Measurements from ENCODE around the gene MED22.
"Not testable (repeated sequence)": the region's sequence is repeated elsewhere in the genome, so short reads cannot be mapped to it uniquely, and the experiment has no call there.

Gene MED22

DNA sequence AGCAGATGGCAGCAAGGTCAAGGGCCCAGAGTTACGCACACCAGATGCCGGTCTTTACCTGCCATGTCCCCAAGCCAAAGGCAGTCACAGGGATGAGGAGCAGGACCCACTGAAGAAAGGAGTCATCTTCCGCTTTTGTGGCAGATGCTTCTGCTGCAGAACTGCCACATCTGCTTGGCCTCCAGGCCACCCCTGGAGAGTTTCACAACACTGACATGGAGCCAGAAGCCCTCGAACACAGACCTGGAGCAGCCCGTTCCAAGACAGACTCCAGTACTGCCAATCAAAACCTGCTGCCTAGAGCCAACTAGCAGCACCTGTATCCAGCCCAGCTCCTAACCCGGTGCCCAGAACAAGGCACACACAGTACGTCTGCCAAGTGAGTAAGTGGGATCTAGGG lies 6.8 kb upstream of the MED22 start:
- no peak for DNase-seq

DNA sequence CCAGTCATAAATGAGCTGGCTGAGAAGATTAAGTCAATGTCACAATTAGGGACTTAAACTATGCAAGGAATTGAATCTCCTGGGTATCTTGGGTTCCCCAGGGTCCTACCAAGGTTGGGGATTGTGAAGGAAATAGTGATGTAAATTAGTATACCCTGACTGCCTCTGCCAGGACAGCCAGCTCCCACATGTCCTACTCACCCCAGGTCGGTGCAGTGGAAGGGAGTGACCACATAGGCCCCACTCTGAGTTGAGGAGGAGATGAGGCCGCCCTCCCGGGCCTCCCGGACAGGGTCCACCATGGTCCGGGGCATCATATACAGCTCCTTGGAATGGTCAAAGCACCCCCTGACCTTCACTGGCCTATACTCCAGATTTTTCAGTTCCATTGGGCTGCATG lies 5.6 kb upstream of the MED22 start:
- DNase-seq: no peak

DNA sequence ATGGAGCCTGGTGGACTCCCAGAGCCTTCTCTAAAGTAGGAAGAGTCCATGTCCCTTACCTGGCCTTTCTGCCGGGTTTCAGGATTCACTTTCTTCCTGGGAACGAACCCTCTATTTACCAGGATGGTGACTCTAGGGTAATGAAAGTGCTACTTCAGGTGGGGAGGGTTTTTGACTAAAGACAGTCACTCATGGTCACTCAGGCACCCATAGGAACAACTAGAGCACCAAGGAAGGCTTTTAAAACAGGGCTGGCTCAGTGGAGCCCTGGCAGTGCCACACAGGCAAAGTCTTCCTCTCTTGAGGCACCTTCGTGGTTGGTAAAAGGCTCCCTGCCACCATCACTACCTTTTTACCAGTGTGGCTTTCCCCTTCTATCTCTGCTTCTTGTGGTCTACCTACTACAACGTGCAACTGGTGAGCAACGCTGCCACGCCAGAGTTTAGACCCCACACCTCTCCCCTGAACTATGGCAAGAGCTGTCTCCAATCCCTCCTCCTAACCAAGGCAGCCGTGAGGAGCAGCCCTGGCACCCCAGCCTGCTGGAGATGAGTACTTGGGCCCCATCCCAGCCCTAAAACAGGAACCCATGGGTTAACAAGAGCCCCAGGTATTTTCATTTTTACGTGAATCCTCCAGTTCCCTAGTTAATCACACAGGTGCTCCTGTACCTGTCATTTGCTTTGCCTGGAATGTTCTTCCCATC lies 4.9 kb upstream of the MED22 start:
- DNase-seq: no peak

DNA sequence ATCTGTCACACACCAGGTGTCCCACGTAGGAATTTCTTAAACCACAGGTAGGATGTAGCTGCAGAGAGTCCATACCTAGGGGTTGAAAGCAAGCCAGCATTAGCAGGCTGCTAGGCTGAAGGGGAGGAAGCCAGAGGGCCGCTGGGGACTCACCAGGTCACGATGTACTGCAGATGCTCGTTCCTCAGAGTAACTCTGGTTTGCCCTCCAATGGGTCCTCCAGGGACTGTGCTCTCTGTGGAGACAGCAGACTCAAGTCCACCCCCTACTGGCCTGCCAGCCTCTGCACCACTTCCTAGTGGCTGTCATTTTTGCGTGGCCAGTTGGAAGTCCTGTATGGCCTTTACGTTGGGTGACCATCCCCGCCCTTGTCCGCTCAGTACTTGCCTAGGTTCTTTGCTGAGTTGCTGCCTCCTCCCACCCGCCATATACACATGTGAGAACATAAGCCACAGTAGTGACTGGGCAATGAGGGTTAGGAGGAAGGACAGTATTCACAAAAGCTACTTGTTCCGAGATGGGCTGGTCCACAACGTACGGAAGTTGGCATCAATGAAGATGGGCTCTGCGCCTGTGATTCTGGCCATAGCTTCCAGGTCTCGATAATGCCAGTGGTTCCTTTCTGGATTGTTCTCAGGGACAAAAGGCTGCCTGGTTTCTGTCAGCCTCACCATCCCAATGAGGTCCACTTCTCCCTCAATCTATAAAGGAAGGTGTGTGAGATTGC lies 4.1 kb upstream of the MED22 start:
- DNase-seq: no peak

DNA sequence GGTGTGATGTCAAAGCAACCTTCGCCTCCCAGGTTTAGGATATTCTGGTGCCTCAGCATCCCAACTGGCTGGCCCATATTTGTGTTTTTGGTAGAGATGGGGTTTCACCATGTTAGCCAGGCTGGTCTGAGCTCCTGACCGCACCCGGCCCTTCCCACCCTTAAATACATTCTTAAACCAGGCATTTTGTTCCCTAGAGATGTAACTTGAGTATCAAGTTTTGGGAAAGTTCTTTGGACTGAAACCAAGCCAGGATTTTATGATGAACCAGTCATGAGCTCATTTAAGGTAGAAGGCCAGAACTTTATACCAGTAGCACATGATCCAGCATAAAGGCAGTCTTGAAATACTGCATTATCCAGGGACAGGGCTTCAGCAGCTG lies 3.6 kb upstream of the MED22 start:
- DNase-seq: no peak

DNA sequence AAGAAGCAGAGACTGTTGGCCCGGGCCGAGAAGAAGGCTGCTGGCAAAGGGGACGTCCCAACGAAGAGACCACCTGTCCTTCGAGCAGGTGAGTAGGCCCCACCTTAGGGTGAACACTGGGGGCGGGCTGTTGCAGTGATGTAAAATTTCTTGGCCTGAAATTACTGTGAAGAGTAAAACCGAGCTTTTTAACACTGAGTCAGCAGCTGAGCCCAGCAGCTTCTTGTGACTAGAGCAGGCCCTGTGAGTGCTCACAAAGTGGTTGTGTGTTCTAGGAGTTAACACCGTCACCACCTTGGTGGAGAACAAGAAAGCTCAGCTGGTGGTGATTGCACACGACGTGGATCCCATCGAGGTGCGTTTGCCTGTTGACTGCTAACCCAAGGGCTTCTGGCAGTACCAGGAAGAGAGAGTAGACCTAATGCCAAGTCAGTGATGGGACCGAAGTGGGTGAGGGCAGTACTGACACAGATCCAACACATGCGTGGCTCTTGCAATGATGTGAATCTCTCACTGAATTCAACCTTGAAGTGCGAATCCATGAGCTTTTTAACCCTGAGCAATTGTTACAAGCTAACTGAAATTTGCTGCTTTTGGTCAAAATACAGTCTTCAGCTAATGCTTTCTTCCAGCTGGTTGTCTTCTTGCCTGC lies 2.2 kb upstream of the MED22 start:
- DNase-seq: no peak

DNA sequence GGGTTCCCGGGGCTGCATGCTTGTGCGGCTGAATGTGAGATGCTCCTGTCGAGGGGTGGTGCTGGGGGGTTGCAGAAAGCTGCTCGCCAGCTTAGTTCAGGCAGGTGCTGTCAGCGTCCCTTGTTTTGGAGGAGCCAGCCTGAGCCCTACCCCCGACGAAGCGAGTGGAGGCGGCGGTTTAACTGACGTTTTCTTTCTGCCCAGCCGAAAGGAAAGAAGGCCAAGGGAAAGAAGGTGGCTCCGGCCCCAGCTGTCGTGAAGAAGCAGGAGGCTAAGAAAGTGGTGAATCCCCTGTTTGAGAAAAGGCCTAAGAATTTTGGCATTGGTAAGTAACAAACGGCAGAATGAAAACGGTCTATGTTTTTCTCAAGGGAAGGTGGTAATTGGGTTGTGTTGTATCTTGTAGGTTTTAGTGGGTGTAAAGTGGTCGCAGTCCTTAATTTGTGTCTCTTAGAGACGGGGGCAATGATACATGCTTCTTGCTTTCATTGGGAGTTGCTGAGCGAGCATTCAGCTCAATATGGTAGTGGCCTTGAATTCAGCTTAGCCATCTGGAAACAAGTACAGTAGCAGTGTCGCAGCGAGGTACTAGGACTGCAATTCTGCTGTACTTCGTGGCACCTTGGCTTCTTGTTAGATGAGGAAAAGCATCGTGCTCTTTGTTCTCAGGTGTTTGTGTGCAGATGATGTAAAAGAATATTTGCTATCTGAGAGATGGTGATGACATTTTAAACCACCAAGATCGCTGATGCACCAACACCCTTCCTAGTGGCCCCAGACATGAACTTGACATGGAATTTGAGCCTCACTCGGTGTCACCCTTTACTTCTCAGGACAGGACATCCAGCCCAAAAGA lies 1.0 kb upstream of the MED22 start:
- DNase-seq: no peak

DNA sequence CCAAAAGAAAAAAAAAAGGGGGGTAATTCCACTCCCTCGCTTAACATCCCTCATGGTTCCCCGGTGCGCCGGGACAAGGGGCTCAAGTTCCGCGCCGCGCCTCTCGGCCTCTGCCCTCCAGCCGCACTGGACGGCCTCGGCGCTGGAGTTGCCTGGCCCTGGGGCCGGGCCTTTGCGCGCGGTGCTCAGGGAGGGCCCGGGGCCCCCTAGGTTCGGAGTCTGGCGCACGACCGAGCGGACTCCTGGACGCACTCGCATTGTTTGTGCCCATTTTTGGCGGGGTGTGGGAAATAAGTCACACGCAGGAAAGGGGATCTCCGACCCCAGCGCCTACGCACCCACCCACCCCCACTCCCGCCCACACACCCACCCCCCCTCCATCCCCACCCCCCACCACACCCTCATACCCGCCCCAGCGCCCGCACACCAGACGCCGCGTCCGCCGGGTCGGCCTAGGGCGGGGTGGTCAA lies 381 bp downstream of the MED22 start:
- no peak for DNase-seq

DNA sequence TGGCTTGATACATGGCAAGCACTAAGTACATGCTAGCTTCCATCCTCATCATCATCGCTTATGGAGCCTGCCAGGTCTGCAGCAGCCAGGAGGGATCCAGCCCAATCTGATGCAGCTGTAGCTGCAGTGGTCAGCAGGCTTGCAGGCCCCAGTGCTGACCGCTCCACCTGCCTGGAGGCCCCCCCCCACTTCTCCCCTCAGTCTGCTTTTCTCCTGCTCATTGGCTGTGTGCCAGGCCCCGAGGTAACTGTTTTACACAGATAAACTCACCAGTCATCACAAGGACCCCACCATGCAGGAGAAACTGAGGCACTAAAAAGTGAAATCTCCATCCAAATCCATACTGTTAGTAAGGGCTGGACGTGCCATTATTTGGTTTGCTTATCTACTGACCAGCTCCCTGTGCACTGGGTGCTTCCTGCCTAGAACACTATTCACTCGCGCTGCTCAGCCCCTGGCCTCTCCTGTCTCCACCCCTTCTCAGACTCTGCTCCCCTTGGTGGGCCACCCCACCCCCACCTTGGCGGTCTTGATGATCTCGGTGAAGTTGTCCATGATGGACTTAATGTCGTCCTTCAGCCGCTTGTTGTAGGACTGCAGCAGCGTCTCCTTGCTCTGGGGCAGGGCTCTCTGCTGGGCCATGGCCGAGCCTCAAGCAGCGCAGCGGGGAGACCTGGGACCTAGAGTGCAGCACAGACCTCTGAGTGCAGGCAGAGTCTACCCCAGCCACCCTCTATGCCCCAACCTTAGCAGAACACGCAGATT lies 1.7 kb downstream of the MED22 start:
- DNase-seq: no peak

DNA sequence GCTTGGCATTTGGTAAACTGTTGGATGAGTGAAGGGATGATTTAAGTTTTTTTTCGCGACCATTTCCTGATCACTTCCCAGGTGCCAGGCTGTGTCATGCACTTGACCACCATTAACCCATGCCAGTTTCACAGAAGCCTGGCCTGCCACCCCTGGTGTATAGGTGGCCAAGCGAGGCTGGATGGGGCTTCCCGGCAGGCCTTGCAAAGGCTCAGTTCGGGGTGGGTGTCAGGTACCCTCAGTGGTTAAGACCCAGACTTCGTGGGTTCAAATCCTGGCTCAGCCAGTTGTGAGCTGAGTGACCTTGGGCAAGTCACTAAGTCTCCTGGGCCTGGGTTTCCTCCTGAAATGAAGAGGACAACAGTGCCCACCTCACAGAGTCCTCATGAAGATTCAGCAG lies 2.3 kb downstream of the MED22 start:
- DNase-seq: no peak

DNA sequence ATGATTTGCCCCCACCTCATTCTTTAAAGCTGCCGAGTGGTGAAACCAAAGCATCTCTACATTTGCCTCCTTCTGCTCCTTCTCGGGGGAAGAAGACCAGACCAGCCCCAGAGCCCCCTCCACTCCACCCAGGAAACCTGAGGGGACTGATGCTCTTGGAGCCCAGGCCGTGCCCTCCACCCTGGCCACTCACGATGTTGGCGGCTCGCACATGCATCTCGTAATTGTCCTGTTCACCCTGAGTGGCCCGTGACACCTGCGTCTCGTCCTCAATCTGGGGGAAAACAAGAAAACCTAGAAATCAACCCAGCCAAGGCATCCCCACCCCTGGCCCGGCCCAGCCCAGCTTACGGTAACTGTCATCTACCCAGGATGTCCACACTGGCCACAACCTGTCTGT lies 3.0 kb downstream of the MED22 start:
- DNase-seq: no peak

DNA sequence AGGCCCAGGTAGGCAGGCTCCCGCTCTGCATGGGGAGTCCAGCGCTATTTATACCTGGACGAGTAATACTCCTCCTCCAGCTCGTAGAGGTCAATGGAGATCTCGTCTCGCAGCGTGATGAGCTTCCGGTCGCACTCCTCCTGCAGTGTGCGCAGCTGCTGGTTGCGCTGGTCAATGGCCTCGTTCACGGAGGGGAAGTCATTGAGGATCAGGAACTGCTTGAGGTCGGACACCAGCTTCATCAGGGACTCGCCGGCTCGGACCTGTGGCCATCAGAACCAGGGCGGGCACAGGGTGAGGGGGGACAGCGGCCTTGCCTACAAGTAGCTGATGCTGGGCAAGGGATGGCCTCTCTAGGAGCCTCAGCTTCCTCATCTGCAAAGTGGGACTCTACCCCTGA lies 3.9 kb downstream of the MED22 start:
- no peak for DNase-seq

DNA sequence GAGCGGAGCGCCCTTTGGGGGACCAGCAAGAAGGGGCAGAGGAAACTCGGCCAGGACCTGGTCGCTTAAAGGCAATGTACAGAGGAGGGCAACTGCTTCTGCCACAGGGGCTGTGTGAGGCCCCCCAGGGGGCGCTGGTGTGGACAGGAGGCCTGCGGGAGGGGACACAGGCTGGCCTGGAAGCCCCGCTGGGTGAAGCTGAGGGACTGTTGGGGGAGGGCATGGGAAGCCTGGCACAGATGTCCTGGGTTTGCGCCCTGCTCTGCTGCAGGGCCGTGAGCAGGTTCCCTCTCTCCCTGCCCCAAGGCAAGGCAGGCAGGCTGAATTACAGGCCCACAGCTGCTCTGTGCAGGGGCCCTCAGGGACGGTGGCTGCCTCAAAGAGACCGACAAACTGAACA lies 5.4 kb downstream of the MED22 start:
- DNase-seq: no peak

DNA sequence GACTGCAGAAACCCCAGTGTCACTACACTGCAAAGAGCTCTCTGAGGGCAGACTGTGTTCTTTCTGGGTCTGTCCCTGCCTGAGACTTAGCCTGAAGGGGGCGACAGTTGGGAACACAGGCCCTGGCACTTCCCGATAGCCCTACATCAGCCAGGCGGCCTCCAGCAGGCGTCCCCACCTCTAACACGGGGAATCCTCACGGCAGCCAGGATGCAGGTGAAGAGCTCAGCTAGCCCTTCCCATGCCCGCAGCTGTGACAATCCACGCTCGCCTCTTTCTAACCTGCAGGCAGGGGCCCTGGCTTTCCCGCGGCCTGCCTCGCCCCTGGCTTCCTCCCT lies 5.9 kb downstream of the MED22 start:
- no peak for DNase-seq

DNA sequence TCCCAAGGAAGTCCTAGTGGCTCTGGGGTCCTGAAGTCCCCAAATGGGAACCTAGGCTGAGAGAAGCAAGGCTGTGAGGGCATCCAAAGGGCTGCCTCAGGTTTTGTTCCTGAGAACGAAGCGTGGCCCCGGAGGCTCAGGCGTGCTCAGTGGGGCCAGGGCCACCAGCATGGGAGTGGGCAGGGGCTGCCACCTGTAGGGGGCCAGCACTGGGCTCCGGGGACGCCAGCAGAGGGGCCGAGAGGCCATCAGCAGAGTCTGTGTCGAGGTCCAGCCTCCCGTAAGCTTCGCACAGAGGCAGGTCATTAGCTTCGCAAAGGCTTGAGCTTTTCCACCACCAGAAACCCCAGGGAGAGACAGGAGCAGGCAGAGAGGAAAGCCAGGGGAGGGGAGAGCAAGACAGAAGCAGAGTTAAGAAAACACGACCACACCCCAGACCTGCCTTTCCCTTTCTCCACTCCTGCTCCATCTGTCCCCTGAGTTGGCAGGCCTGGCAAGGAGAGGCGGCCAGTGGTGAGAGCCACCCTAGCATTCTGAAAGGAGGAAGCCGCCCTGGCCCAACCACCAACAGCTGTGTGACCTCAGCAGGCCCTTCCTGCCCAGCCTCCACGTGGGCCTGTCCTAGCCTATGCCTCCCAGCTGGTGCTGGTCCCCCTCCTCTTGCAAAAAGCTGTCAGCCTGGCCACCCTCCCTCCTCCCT lies 6.4 kb downstream of the MED22 start:
- DNase-seq: no peak

DNA sequence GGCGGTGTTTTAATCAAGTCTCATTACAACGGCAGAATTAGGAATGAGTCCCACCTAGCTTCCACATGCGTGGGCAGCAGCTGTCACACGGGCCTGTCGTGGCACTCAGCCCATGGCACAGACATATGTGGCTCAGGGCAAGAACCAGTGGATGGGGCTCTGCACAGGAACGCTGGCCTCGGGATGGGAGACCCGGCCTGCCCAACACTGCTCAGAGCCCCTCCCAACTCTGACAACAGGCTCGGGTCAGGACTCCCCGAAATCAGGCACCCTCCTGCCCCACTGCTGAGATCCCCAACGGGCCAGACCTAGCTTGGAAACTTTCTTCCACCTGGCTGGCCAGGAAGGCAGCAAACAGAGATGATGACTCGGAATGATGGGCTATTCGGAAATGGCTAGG lies 7.0 kb downstream of the MED22 start:
- no peak for DNase-seq

DNA sequence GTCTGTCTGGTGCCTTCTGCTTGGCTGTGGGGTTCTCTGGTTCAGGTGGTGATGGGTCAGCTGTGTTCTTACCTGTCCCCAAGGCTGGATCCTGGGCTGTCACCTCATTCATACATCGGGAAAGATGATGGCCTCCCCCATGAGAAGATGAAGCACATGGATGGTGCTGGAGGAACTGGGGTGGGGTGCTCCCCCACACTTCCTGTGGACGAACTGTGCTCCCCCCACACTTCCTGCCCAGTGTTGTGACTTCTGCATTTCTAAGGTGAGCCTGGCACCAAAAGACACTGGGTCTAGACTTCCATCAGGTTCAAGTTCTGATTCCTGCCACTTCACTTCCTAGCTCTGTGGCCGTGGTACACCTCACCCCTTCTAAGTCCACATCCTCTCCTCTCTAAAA lies 7.7 kb downstream of the MED22 start:
- DNase-seq: no peak

DNA sequence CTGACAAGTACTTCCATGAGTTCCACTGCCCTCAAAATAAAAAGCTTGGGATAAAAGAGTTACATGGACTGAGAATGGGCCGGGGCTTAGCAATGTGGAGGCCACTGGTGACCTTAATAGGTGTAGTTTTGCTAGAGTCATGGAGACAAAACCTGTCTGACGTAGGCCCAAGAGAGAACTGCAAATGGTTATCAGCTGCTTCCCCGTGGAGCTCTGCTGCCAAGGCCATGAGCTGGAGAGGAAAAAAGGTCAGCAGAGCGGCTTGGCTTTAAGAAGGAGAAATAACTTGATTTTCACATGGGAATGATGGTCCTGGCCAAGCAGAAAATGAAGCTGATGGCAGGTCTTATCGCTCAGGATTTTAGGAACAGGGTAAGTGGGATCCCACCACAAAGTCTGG lies 8.3 kb downstream of the MED22 start:
- no peak for DNase-seq

DNA sequence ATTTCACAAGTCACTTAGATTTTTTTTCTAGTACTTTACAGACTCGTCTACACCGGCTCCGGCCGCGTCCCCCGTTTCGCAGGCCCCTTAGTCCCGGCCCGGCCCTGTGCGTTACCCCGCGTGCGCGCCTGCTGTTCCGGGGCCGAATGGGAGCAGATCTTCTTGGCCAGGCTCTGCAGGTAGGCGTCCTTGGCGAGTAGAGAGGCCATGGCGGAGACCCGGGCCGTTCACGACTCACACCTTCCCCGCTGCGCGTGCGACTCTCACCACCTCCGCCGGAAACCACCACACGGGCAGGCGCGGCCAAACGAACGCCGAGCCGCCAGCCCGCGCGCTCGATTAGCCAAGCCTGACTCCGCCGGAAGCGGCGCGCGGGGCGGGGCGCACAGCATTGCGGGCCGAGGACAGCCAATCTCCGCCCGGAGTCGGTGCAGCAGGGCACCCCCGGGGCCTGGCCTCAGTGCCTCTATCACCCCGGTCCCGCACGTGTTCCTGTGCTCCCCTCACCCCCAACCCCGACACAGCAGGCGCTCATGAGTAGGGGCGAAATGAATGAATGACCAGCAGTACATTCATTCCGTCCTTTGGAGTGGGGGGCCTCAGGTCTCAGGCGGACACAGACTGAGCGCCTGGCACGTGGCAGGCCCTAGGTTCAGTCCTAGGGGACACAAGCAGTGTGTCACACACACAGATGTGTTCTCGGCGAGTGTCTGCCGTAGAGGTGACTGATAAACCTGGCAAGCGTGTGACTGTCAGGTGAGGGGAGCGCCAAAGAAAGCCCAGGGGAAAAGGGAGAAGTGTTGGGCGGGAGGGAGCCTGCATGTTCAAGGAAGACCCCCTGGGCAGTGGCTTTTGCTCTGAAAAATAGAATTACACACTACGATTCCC lies 11.8 kb downstream of the MED22 start, which contains the start of gene SURF6:
TSS of gene SURF6 (minus strand) at position 265 of the 888 bp plus-strand sequence. CDS start at position 209, 56 bp downstream.
- DNase-seq: peak; percentile 94

DNA sequence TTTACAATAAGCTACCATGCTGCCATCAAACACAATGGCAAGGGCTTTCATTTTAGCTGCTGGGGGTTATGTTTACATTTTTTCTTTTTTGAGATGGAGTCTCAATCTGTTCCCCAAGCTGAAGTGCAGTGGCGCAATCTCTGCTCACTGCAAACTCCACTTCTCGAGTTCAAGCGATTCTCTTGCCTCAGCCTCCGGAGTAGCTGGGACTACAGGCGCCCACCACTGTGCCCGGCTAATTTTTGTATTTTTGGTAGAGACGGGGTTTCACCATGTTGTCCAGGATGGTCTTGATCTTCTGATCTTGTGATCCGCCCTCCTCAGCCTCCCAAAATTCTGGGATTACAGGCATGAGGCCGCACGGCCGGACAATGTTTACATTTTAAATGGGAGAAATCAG lies 13.0 kb downstream of the MED22 start:
- DNase-seq: not testable (repeated sequence)

DNA sequence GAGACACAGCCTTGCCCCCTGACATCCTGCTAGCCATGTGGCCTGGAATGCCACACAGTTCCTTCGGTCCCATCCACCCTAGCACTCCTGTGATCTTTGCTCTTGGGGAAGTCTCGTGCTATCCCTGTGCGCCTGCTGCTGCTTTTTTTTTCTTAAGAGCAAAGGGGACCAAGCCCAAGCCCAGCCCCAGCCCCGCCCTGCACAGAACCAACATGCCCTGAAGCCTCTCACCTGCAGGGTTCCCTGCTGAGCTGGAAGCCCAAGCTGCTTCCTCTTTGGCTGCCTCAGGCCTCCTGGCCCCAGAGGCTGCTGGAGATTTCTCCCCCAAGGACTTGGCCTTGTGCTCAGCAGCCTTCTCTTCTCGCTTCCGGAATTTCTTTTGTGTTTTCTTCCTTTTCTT lies 13.8 kb downstream of the MED22 start:
- DNase-seq: no peak
